GOT3 (cell line): ENCODE data around the gene NEDD4.
"Not testable (repeated sequence)": the region's sequence is repeated elsewhere in the genome, so short reads cannot be mapped to it uniquely, and the experiment has no call there.

ENCODE experiments used
- DNase-seq: peaks from one replicate; lab custom pipeline; 2025; ENCODE audit warnings: mixed read lengths; lab: John Stamatoyannopoulos, UW

NEDD4 gene

DNA sequence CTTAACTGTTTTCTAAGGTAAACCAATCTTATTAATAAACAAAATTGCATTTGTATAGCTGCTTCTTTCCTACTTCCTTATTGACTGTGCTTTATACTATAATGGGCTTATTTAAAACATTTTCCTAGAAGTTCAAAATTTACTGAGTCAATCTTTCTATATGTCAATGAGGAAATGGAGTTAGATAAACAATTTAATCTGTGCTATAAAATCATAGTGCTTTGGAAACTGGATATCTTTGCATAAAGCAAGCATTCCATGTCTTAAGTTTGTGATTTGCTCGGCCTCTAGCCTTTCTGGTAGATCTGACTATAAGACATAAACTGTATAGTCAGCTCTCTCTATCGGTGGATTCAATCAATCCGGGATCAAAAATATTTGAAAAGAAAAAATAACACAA is 99.6 kb downstream of the NEDD4 start:
- no peak for DNase-seq

GRCh38 chr15:55891196-55891595 is 102.2 kb downstream of the NEDD4 start:
- DNase-seq = no peak

- DNase-seq = no peak
Observed at GRCh38 chr15:55884223-55884622, 109.2 kb downstream of the NEDD4 start.

DNA sequence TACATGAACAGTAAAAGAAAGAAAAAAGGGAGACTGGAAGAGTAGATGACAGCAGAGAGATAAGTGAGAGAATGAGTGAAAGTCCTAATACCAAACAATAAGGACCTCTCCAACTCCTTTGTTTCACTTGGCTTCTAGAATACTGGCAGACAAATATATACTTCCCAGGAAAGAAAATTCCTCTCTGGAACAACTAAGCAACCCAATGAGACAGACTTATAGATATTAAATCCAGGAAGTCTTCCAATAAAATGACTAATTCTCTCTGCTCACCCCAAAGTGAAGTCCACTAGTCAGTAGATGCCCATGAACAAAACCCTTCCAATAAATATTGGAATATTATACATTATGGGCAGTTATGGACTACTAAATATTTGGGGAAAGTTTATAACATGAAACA is 114.2 kb downstream of the NEDD4 start:
- no peak for DNase-seq

DNA sequence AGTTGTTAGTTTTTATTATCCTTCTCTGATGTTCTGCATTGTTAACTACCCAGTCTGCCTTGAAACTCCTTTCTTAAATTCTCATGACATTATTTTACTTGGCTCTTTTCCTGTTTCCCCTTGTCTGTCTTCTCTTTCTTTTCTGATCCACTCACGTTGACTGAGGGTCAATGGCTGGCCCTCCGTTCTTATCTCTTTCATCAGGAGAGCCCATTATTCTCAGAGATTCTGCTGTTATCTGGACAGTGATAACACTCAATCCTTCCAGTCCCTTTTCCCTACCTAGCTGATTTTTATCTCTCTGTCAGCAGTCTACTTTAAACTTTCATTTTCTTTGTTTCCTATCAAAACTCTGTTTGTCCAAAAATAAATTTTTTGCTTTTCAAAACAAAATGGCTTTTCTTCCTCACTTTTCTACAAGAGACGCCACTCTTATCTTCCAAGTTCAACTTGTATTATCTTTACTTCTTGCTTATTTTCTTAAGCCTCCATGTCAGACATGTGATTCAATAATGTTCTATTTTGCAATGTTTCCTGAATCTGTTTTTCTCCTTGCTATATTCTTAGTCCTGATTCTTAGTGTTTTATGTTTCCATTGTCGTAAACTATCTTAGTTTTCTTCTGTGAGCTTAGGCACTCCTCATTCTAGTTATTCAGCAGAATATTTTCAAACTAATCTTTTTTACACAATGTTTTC is 120.2 kb downstream of the NEDD4 start:
- DNase-seq = no peak

DNA sequence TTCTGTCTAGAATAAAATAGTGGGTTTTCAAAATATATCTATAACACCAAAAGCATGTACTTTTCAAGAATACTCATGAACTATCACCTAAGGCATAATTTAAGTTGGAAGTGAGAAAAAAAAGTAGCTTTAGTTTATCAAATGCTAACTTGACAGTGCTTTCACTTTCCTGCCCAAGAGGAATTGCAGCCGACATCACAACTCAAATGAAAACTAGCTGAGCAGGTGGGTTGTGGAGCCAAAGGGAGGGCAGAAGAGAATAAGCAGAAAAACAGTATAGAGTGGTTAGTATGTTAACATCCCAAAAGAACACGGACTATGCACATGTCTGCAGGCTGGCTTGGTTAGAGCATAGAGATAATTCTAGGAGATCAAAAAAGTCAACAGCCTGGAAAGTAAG is 120.9 kb downstream of the NEDD4 start:
- DNase-seq = no peak

- no peak for DNase-seq
Observed at GRCh38 chr15:55869660-55870059, 123.8 kb downstream of the NEDD4 start.

DNA sequence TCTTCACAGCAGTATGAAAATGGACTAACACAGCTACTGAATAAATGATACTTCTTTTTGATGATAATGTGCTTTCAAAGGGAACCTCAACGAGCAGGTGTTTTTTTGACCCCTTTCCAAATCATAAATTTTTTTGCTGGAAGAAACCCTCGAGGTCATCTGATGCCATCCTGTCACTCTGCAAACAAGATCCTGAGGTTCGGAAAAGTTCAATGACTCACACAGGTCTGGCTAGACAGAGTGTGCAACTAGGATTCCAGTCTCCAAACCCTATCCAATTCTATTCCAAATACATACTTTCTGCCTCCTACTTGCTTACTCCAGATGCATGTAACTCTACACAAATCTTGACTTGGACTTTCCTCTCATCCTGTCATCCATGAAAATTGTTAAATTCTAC is 124.7 kb downstream of the NEDD4 start:
- DNase-seq = no peak

GRCh38 chr15:55868291-55868690 is 125.1 kb downstream of the NEDD4 start:
- not testable (repeated sequence) for DNase-seq

- DNase-seq = no peak
Observed at GRCh38 chr15:55863911-55864310, 129.5 kb downstream of the NEDD4 start.

DNA sequence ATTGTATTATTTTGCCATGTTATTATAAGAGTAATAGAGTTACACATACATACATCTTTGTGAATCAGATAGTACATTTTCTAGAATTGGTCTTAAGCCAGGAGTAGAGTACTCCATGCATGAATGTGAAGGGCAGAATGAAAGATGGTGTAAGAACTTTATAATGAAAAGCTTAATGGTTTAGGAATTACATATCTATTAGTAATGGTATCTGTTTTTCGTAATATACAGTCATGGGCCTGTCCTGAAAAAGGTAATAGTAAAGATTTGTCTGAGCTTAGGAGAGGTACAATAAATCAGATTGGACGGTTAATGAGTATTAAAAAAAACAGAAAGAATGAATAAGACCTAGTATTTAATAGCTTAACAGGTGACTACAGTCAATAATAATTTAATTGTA is 132.3 kb downstream of the NEDD4 start:
- DNase-seq = no peak

DNA sequence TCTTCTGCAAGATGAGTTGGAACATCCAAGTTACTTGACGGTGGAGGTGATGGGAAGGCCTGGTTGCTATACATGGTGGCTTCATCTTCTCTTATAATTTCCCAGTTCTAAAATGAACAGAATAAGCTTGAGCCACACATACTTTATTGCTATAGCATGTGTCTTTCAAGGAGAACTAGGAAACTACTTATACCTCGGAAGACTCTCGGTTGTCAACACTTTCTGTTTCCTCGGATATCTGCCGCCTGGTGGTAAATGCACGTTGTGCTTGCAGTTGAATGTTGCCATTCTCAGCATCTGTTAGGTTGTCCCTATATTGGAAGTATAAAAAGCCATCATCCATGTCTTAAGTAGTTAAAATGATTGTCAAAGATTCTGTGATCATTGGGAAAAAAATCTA is 132.9 kb downstream of the NEDD4 start:
- DNase-seq = no peak

DNA sequence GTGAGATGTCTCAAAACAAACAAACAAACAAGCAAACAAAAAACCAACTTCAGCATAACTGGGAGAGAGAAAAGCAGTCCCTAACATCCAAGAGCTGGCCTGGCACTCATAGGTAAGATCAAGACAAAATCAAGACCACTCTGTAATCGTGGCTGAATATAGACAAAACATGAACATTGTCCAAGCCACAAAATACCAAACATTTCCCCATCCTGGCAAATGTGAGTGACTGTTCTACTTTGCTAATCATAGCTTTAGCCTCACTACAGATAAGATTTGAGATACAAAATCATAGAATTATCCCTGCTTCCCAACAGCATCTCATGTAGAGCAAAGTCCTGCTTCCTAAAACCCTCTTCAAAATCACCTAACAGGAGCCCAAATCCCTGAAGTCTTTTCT is 133.7 kb downstream of the NEDD4 start:
- no peak for DNase-seq

DNA sequence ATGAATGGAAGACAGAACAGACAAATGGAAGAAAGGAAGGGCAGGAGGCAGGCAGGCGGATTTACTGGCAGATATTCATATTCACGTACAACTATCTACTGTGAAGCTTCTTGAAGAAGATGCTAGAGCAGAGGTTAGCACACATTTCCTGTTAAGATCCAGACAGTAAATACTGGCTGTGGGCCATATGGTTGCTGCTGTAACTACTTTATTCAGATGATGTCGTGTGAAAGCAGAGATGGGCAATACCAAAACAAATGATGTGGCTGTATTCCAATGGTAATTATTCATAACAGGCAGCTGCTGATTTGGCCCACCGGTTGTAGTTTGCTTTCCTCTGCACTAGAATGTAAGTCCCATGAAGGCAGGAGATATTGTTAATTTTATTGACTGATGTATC is 134.8 kb downstream of the NEDD4 start:
- no peak for DNase-seq

- no peak for DNase-seq
Observed at GRCh38 chr15:55856506-55857164, 136.8 kb downstream of the NEDD4 start.

- no peak for DNase-seq
Observed at GRCh38 chr15:55853134-55853533, 140.3 kb downstream of the NEDD4 start.

- DNase-seq = no peak
Observed at GRCh38 chr15:55846116-55846707, 147.2 kb downstream of the NEDD4 start.

DNA sequence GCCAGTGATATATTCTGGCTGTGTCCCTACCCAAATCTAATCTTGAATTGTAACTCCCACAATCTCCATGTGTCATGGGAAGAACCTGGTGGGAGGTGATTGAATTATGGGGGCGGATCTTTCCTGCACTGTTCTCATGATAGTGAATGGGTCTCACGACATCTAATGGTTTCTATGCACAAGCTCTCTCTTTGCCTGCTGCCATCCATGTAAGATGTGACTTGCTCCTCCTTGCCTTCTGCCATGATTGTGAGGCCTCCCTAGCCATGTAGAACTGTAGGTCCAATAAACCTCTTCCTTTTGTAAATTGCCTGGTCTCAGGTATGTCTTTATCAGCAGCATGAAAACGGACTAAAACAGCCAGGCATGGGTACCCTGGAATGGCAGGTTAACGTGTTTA is 150.5 kb downstream of the NEDD4 start:
- not testable (repeated sequence) for DNase-seq

DNA sequence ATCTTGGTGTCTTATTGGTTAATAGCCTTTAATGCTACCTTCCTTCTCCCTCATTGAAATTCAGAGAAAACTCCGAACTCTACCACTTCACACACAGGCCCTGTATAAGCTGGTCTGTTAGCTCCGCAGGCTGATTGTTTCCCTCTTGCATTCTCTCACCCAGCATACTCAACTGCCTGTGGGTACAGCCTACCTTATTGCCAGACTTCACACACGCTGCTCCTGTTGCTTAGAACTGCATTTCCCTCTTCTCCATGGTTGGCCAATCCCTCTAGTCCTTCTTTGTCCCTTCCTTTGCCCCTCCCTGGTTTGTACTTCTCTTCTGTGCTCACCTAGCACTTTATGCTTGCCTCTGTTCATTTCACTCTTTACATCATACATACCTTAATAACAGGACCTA is 157.5 kb downstream of the NEDD4 start:
- no peak for DNase-seq

- DNase-seq = no peak
Observed at GRCh38 chr15:55834331-55834730, 159.1 kb downstream of the NEDD4 start.

DNA sequence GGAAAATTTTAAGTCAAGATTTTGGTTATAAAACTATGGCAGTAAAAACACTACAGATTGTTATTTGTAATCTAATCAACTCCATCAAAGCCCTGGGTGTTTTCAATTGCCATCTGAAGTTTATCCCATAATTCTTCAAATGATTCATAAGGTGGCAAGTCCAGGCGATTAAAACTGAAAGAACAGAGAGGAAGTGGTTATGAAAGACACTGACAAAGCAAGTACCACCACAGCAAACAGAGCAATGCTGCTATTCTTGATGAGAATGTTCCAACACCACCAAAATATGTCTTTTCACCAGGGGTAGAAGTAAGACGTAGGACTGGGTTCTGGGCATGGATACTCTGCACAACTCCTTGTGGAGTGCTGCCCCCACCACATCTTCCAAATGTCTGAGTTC is 163.6 kb downstream of the NEDD4 start:
- no peak for DNase-seq

- DNase-seq = no peak
Observed at GRCh38 chr15:55827955-55828354, 165.5 kb downstream of the NEDD4 start.

- DNase-seq = no peak
Observed at GRCh38 chr15:55827204-55827603, 166.2 kb downstream of the NEDD4 start.
